Ascending aorta (tissue), 2 donors: Measurements from ENCODE around the gene ERMN. TPM values are rescaled to one million over a fixed set of nuclear protein-coding genes. Genes with fewer than 3 reads are reported as not detected.

Experiments used
- DNase-seq, 2 donors: peaks; one replicate each; pipeline ENCODE4 v3.0.0-alpha.2; 2019; ENCODE audit warnings: low spot score in 2 of 2
- H3K27ac ChIP-seq, 2 donors: fragments of 200-600 bp; sonication (generic); one replicate each; pipeline ENCODE4 v1.5.1; 2016 to 2017; ENCODE audit warnings: mild to moderate bottlenecking in 1 of 2
- H3K27me3 ChIP-seq: fragments of 200-600 bp; sonication (generic); one replicate; pipeline ENCODE4 v1.5.1; 2017
- H3K36me3 ChIP-seq, 2 donors: fragments of 200-600 bp; sonication (generic); one replicate each; pipeline ENCODE4 v1.5.1; 2016
- H3K4me1 ChIP-seq, 2 donors: fragments of 200-600 bp; sonication (generic); one replicate each; pipeline ENCODE4 v1.5.1; 2016 to 2017; ENCODE audit warnings: mild to moderate bottlenecking in 1 of 2
- H3K4me3 ChIP-seq, 2 donors: fragments of 200-600 bp; sonication (generic); one replicate each; pipeline ENCODE4 v1.5.1; 2016 to 2017; ENCODE audit warnings: mild to moderate bottlenecking in 1 of 2
- H3K9me3 ChIP-seq, 2 donors: fragments of 200-600 bp; sonication (generic); one replicate each; pipeline ENCODE4 v1.5.1; 2016
- CTCF ChIP-seq, 3 experiments: fragments of 200-600 bp in 2 of 3; fragments of 450-650 bp in 1 of 3; sonication (generic) in 2 of 3; IDR thresholded peaks; one replicate each; pipeline ENCODE4 v1.5.1; 2016 to 2019; ENCODE audit warnings: antibody characterized with exemption in 3 of 3, mild to moderate bottlenecking in 1 of 3, moderate library complexity in 1 of 3
- intact Hi-C: fragments of 100-400 bp; cut with DNase I; formaldehyde crosslinking; loops from one replicate; pipeline ENCODE4 v1.15.1; 2023
- total RNA-seq: library from RNA; depleted of rRNA; stranded (reverse); fragments of >200 nt; gene quantifications from one replicate; pipeline ENCODE4 v1.1.0, GENCODE V29; 2016

ERMN gene
- total RNA-seq, 1 donor from 2014 or later = not detected

- Histone ChIP-seq H3K9me3 (no peaks in the 10 kb centered on the region), H3K36me3 (no peaks in the 10 kb centered on the region), H3K27me3 (no peaks in the 10 kb centered on the region), H3K27ac (no peak overlapping the region), H3K4me1 (no peaks in the 10 kb centered on the region), H3K4me3 (no peak overlapping the region)
- intact Hi-C loops = no loop called here
- TF ChIP-seq CTCF (IDR thresholded peaks at IDR 0.05) = no peak
- no peak for DNase-seq
These were observed 4.2 kb downstream of the ERMN start for GRCh38 chr2:157321466-157321865.

GRCh38 chr2:157320409-157320808, 5.2 kb downstream of the ERMN start:
- no peaks in the 10 kb centered on the region for H3K4me1 ChIP-seq
- H3K27ac ChIP-seq = no peak overlapping the region
- H3K27me3 ChIP-seq = no peaks in the 10 kb centered on the region
- H3K4me3 ChIP-seq = no peak overlapping the region
- intact Hi-C loops = no loop called here
- no peak for DNase-seq
- H3K9me3 ChIP-seq = no peaks in the 10 kb centered on the region
- no peaks in the 10 kb centered on the region for H3K36me3 ChIP-seq
- no peak for TF ChIP-seq CTCF (IDR thresholded peaks at IDR 0.05)

GRCh38 chr2:157319795-157320194, 5.8 kb downstream of the ERMN start:
- H3K27ac ChIP-seq = no peak overlapping the region
- intact Hi-C loops = no loop called here
- H3K27me3 ChIP-seq = no peaks in the 10 kb centered on the region

GRCh38 chr2:157318884-157319283, 6.7 kb downstream of the ERMN start:
- H3K36me3 ChIP-seq = no peaks in the 10 kb centered on the region
- H3K27me3 ChIP-seq = no peaks in the 10 kb centered on the region
- no peak overlapping the region for H3K4me3 ChIP-seq
- no peak overlapping the region for H3K27ac ChIP-seq
- H3K4me1 ChIP-seq = no peaks in the 10 kb centered on the region
- intact Hi-C loops = no loop called here
- no peak for TF ChIP-seq CTCF (IDR thresholded peaks at IDR 0.05)
- no peaks in the 10 kb centered on the region for H3K9me3 ChIP-seq
- no peak for DNase-seq

More at GRCh38 chr2:157319795-157320194, 5.8 kb downstream of the ERMN start:
- Histone ChIP-seq H3K4me1 (no peaks in the 10 kb centered on the region), H3K9me3 (no peaks in the 10 kb centered on the region), H3K36me3 (no peaks in the 10 kb centered on the region), H3K4me3 (no peak overlapping the region)
- DNase-seq = no peak
- TF ChIP-seq CTCF (IDR thresholded peaks at IDR 0.05) = no peak

- no peaks in the 10 kb centered on the region for H3K9me3 ChIP-seq
- H3K27me3 ChIP-seq = no peaks in the 10 kb centered on the region
- no peak overlapping the region for H3K27ac ChIP-seq
- no peaks in the 10 kb centered on the region for H3K36me3 ChIP-seq
- H3K4me1 ChIP-seq = no peaks in the 10 kb centered on the region
- no peak for TF ChIP-seq CTCF (IDR thresholded peaks at IDR 0.05)
- no peak for DNase-seq
- no peak overlapping the region for H3K4me3 ChIP-seq
- intact Hi-C loops = no loop called here
These were observed 9.7 kb downstream of the ERMN start for GRCh38 chr2:157315901-157316300.

GRCh38 chr2:157312866-157313486, 12.6 kb downstream of the ERMN start:
- no peak for DNase-seq
- Histone ChIP-seq H3K9me3 (no peaks in the 10 kb centered on the region), H3K36me3 (no peaks in the 10 kb centered on the region), H3K27me3 (no peaks in the 10 kb centered on the region), H3K27ac (no peak overlapping the region), H3K4me1 (no peaks in the 10 kb centered on the region), H3K4me3 (no peak overlapping the region)
- TF ChIP-seq CTCF (IDR thresholded peaks at IDR 0.05) = no peak
- intact Hi-C loops = no loop called here
